HG02763 (cell line): ENCODE data around the gene IGSF8.
A peak's percentile ranks its signal among the peaks of the same experiment; 100 is the strongest.

ENCODE experiments used
- ATAC-seq: cut with Tn5 transposase; IDR thresholded peaks from one replicate; pipeline ENCODE4 v1.9.1; 2021; ENCODE audit warnings: mild to moderate bottlenecking, moderate library complexity; ENCODE audit not compliant: unreplicated experiment

Gene IGSF8

GRCh38 chr1:160108888-160109662 is 10.7 kb upstream of the IGSF8 start:
- ATAC-seq = no peak

GRCh38 chr1:160107512-160107911 is 9.1 kb upstream of the IGSF8 start:
- ATAC-seq = no peak

DNA sequence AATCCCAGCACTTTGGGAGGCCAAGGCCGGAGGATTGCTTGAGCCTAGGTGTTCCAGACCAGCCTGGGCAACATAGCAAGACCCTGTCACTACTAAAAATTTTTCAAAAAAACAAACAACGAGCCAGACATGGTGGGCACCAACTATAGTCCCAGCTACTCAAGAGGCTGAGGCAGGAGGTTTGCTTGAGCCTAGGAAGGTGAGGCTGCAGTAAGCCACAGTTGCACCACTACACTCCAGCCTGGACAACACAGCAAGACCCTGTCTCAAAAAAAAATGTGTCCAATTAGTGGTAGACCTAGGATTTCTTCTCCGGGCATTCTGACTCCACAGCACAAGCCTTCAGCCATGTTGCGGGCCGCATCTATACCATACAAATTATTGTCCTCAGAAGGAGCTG is 6.7 kb upstream of the IGSF8 start:
- ATAC-seq = no peak

GRCh38 chr1:160104486-160104885 is 6.1 kb upstream of the IGSF8 start:
- no peak for ATAC-seq

DNA sequence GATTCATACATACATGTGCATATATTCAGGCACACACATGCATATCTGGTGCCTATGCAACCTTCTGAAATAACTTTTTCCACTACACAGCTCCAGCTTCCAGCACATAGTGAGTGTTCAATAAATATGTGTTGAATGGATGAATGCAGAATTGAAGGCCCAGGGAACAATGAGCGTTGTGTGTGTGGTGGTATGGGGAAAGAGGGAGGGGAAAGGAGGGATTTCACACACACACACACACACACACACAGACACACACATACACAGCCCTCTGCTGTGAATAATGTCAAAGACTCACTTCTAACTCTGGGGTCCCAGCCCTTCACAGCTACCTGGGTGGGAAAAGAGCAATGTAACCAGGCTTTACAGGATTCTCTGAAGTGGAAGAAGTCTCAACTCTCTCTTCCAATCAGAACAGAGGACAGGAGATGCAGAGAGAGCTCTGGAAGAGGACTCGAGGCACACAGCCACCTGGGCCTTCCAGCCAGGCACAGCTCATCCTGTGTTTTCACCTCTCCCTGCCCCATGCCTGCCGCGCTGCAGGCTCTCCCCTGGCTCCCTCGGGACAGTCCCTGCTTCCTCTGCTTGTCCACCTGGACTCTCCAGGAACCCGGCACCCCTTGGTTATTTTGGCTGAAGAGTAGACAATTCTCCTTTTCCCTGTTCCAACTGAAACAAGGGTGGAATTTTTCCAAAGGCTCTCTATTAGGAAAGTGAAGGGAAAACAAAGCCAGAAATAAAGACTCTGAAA is 5.4 kb upstream of the IGSF8 start:
- no peak for ATAC-seq

DNA sequence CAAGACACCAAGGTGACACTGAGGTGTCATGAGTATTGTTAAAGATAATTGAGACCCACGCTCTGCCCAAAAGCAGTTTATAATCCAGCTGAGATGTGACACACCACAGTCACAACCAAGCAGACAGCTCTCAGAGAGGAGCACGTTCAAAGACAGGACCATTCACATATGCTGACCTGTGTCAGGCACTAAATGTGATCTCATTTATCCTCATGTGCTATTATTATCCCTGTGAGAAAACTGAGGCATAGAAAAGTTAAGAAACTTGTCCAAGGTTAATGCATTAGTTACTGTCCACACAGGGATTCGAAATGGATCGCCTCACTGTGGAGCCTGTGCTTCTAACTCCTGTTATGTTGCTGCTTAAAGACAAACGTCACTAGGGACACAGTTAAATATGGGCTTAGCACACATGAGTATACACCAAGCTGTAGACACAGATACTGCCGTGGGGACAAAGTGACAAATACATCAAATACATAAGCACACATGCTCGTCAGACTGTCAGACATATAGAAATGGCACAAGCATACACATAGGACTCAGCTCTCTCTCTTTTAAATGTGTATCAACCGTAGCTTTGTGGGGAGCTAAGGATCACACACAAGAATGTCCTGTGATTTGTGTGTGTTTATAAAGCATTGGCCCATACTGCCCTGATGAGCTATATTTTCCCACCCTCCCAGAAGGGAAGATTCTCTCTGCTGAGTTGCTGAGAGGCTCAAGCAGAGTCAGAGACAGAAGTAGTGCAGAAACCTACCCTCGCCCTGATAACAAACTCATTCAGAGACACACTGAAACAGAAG is 3.5 kb upstream of the IGSF8 start:
- ATAC-seq = no peak

DNA sequence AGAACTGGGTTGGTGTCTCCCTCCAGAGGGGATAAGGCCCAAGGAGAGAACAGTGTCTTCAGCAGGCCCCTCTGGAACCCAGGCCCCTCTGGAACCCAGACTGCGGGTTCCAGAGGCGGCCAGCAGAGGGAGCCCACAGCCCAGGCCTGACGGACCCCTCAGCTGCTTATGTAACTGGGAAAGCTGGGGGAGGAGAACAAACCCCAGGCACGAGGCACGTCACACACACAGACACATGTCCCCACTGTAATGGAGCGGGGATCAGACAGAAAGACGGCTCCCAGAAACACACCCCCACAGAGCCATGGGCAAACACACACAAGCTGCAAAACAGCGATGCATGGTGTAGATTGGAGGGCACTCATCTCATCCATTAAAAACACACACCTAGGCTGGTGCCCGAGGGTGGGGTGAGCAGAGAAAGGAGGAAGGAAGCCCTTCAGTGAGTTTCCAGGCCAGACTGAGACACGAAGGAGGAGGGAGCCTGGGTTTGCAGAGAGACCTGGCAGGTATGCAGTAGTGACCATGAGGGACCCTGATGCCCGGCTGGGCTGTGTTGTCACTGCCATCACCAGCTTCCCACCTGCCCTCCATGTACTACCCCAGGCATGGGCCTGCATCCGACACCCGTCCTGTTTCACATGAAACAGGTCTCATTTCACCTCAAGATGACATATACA is 2.8 kb upstream of the IGSF8 start:
- no peak for ATAC-seq

DNA sequence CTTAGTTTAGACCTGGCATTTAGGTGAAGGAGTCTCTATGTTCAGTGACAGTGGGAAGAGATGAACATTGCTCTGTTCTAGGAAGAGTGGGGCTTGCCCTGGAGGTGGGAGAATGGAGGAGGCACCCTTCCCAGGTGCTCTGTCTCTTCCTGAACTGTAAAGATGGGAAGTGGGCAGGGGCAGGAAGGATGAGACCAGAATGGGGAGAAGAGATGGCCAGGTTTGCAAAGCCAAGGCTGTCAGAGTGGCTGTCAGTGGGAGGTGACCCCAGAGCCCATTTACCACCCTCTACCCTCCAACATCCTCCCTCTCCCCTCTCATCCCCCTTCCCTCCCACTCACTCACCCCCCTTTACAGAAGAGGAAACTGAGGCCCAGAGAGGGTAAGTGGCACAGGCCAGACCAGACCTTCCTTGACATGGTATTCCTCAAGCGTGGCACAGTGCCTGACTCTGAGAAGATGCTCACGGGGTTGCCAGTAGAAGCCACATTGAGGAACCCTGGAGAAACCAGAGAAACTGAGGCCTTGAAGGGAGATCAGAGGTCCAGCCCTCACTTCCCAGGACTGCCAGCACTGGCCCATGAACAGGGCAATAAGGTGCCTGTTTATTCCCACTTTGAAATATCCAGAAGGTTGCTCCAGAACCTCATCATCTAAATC is 1.4 kb upstream of the IGSF8 start:
- ATAC-seq = no peak

DNA sequence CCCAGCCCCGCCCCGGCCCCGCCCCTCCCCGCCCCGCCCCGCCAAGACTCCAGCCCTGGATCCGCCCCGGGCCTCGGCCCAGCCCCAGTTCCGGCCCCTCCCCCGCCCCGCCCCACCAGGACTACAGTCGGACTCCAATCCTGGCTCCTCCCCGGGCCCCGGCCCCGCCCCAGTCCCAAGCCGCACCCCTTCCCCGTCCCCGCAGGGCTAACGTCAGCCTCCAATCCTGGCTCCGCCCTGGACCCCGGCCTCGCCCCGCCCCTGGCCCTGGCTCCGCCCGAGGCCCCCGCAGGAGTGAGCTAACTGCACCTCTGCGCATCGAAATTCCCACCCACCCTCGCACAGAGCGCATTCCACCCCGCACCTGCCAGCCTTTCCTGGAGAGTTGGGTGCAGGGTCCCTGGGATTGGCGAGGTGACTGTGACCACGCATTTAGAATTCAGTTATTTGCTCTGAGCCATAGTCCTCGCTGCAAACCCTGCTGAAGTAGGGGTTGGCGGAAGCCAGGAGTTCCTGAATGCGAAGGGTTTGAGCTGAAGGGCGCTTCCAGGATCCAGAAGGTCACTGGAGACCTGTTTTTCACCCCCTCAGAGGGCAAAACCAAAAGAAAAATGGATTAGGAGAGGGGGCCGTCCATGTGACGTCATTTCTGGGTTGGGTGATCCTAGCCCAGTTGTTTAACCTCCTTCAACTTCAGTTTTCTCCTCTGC is 588 bp upstream of the IGSF8 start:
- peak; percentile 85 for ATAC-seq

DNA sequence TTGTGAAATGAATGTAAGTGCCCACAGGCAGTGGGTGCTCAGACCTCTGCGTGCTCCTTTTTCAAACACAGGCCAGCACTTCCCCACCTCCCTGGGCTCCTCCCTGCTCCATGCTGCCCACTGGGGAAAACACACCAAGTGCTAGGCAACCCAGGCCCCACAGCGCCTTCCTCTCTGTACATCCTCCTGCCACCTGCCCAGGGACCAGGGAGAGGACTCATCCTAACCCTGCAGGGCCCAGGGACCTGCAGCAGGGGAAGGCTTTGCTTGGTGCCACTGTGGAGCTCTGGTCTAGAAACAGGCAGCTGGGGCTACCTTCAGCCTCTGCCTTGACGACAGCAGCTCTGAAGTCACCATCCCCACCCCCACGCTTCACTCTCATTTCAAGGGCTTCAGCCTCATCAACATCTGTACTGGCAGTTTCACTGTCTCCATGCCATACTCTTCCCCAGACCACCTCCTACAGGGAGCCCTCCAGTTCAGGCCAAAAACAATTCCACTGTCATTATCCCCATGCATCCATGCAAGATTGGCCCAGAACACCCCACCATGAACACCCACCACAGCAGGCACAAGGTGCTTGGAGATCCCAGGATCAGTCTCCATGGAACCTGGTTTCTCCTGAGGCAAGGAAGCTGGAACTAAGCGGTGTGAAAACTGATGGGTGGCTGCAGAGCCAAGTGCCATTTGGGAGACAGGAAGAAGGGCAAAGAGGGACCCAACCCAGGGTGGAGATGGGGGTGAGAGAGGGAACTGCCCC is 1.1 kb downstream of the IGSF8 start:
- no peak for ATAC-seq

- ATAC-seq = no peak
Measured at GRCh38 chr1:160096274-160097116, 1.9 kb downstream of the IGSF8 start.

GRCh38 chr1:160095382-160096105 is 2.9 kb downstream of the IGSF8 start:
- no peak for ATAC-seq

DNA sequence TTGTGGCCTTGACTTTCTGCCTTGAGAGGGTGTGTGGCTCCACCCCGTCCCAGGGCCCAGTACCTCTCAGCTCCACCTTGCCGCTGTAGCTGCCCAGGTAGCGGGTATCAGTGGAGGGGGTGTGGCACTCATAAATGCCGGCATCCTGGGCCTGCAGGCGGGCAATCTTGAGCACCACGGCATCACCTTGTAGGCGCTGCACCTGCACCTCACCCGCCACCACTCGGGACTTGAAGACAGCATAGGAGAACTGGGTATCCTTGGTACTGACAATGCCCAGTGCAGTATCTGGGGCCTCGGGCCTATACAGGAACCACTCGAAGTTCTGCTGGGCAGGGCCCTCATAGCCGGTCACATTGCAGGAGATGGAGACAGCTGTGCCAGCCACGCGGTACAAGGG is 3.6 kb downstream of the IGSF8 start:
- no peak for ATAC-seq

DNA sequence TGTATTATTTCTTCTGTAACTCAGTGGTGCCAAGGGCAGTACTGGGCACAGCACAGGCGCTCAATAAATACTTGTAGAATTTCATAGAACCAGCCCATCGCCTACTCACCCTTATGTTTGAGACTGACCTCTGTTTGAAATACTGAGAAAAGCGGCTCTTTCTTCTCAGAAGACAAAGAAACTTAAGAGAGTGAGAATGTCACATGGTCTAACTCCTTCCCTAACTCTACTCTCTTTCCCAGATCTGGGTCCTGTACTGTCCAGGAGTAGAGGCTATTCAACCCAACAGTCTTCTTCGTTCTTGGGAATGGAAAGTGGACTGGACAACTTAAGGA is 4.2 kb downstream of the IGSF8 start:
- no peak for ATAC-seq

GRCh38 chr1:160093624-160094290 is 4.7 kb downstream of the IGSF8 start:
- ATAC-seq = no peak

GRCh38 chr1:160093069-160093395 is 5.4 kb downstream of the IGSF8 start:
- no peak for ATAC-seq

GRCh38 chr1:160092366-160093068 is 5.9 kb downstream of the IGSF8 start:
- no peak for ATAC-seq
